A673 (cell line): ENCODE results near the gene PPP5C.

Source experiments
- EZH2 ChIP-seq: fragments of 200-600 bp; sonication (generic); IDR thresholded peaks from 2 replicates; pipeline ENCODE4 v1.6.1; 2017; ENCODE audit warnings: borderline replicate concordance, low read depth, mild to moderate bottlenecking, mixed read lengths, antibody characterized with exemption, low read length; ENCODE audit not compliant: poor library complexity, severe bottlenecking
- TF ChIP-seq, protein P1 (sequence below): fragments of 300-800, 200-600 bp; sonication (generic); conservative IDR thresholded peaks from 2 replicates; pipeline ENCODE4 v1.5.1; 2017; ENCODE audit warnings: low read depth, mild to moderate bottlenecking, antibody characterized with exemption, low read length, moderate library complexity, mixed read lengths

DNA sequence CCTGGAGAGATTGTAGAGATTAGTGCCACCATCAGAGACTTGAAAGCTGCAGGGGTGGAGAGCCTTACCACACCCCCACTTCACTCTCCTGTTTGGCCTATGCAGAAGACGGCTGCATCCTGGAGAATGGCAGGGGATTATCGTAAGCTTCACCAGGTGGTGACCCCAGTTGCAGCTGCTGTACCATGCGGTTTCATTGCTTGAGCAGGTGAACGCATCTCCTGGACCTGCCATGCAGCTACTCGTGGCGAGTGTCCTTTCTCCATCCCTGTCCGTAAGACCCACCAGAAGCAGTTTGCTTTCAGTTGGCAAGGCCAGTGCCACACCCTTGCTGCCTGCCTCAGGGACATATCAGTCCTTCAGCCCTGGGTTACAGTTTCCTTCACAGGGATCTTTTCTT lies 21.2 kb downstream of the PPP5C start:
- TF ChIP-seq, protein P1, sequence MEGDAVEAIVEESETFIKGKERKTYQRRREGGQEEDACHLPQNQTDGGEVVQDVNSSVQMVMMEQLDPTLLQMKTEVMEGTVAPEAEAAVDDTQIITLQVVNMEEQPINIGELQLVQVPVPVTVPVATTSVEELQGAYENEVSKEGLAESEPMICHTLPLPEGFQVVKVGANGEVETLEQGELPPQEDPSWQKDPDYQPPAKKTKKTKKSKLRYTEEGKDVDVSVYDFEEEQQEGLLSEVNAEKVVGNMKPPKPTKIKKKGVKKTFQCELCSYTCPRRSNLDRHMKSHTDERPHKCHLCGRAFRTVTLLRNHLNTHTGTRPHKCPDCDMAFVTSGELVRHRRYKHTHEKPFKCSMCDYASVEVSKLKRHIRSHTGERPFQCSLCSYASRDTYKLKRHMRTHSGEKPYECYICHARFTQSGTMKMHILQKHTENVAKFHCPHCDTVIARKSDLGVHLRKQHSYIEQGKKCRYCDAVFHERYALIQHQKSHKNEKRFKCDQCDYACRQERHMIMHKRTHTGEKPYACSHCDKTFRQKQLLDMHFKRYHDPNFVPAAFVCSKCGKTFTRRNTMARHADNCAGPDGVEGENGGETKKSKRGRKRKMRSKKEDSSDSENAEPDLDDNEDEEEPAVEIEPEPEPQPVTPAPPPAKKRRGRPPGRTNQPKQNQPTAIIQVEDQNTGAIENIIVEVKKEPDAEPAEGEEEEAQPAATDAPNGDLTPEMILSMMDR, result no peak
- TF ChIP-seq EZH2, result no peak
